ENCODE measurements around the gene MYPOP.
"Not testable (repeated sequence)": the region's sequence is repeated elsewhere in the genome, so short reads cannot be mapped to it uniquely, and the experiment has no call there.

MYPOP gene

DNA sequence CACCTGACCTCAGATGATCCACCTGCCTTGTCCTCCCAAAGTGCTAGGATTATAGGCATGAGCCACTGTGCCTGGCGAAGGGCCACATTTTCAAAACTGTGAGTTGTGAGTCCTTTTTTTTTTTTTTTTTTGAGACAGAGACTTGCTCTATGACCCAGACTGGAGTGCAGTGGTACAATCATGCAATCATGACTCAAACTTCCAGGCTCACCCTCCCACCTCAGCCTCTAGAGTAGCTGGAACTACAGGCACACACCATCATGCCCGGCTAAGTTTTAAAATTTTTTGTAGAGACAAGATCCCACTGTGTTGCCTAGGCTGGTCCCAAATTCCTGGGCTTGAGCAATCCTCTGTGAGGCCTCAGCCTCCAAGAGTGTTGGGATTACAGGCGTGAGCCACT is 3.8 kb upstream of the MYPOP start:
- DNase-seq = no peak

DNA sequence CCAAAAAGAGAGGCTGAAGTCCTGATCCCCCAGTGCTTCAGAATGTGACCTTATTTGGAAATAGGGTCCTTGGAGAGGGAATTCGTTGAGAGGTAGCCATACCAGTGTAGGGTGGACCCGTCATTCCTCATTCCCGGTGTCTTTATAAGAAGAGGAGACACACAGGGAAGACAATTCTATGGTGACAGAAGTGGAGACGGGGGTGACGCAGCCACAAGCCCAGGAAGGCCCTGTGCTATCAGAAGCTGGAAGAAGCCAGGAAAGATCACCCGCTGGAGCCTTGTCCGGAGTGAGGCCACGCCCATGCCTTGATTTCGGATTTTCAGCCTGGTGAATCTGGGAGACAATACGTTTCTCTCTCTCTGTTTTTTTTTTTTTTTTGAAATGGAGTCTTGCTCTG is 2.6 kb upstream of the MYPOP start:
- no peak for DNase-seq

DNA sequence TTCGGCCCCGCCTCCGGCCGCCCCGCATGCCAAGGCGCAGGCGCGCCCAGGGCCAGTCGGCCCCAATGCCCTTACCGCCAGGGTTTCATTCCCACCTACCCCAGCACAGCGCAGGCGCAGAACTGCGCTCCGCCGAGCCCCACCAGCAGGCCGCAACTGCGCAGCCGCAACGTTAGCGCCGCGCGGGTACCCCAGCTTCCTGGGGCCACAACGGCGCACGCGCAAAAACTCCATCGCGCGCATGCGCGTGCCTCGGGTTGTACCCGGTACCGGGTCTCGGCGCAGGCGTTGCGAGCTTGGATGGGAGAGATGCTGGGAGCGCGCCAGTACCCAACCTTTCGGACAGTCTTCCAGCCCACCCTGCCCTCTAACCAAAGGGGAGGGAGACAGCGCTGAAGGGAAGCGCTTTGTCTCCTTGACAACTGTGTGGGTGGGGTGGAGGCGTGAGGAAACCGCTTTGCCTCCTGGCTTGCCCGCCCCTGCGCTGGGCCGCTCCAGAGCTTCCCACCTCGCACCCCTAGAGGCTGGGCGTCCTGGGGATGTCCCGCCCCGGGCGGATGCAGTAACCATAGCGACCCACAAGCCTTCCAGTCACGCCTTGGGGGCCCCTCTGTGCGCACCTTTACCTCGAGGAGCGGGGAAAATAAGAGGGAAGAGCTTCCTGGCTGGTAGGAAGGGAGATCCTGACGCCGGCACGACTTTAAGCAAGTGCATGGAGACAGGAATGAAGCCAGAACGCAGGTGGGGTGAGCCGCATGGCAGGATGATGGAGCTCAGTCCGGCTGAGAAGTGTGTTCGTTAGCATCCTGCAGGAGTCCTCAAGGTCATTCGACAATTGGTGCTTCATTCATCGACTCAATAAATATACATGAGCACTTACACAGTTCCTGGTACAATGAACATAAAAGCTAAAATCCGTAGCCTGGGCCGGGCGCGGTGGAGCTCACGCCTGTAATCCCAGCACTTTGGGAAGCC is 525 bp upstream of the MYPOP start:
- DNase-seq = peak; percentile 97

- DNase-seq = peak; percentile 11
Measured at GRCh38 chr19:45901432-45901911, 941 bp downstream of the MYPOP start.

GRCh38 chr19:45900738-45901431 is 1.5 kb downstream of the MYPOP start:
- DNase-seq = no peak

DNA sequence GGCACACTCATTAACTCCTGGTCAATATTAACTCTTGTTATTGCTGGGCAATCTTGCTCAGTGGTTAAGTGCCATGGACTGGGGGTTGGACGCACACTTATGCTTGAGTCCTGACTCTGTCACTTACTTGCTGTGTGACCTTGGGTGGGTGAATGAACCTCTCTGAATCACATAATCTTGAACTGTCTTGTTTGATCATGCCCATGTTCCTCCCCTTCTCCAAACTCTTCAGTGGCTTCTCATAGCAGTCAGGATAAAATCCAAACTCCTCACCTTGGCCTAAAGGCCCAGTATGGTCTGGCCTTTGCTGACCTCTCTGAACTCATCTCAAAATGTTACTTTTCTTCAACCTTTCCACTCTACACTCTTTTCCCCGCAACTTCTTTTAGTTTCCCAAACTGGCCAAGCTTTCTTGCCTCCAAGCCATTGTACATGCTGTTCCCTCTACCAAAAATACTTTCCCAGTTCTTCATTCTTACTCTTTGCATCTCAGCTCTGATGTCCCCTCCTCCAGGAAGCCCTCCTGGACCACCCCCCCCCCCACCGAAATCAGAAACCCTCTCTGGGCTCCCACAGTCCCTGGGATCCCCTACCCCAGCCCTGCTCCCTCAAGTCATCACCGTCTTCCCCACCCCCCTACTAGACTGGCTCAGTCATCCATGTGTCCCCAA is 2.4 kb downstream of the MYPOP start:
- no peak for DNase-seq

DNA sequence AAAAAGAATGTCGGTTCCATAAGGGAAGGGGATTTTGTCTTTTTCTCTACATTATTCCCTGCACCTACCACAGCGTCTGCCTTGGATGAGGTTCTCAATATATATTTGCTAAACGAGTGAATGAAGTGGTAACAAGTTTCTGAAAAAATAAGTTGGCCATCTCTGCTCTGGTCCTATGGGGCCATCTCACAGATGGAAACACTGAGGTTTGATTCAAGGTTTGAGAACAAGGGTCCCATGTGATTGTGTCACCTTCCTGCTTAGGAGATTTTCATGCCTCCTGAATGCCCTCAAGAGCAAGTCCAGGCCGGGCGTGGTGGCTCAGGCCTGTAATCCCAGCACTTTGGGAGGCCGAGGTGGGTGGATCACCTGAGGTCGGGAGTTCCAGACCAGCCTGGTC is 3.2 kb downstream of the MYPOP start:
- no peak for DNase-seq

- DNase-seq = no peak
Measured at GRCh38 chr19:45897261-45897812, 5.1 kb downstream of the MYPOP start.

GRCh38 chr19:45895983-45896599 is 6.3 kb downstream of the MYPOP start:
- DNase-seq = not testable (repeated sequence)

- DNase-seq = no peak
Measured at GRCh38 chr19:45895519-45895972, 6.9 kb downstream of the MYPOP start.

DNA sequence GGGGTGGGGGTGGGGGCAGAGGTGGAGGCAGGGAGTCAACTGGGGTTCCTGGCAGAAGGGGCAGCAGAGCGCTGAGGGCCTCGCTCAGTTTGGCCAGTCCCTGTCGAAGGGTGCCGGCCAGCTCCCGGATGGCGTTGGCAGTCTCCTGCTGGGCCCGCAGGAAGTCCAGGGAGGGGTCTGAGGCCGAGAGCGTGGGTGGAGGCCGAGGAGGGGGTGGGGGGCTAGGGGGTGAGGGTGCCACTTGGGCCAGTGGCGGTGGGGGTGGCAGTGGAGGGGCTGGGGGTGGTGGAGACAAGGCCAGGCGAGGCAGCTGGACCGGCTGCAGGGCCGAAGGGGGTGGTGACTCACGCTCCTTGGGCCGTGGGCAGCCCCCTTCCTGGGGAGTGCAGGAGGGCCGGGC is 11.5 kb downstream of the MYPOP start:
- no peak for DNase-seq

GRCh38 chr19:45889210-45889885 is 13.1 kb downstream of the MYPOP start:
- DNase-seq = no peak

DNA sequence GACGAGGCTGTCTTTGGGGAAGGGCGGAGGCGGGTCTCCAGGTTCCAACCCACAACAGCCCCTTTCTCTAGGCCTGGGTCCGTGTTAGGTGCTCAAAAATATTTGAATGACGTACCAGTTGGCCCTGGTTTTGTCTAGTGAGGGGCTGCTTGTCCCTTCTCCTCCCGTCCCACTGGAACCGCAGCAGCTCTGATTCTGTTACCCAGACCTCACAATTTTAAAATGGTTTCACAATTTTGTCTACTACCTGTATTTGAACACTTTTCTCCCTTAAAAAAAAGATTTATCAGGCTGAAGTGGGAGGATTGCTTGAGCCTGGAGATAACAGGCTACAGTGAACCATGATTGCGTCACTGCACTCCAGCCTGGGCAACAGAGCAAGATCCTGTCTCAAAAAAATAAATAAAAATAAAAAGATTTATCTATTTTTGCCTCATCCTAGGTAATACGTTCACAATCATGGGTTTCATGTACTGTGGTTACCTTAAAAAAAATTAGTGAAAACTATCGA is 15.2 kb downstream of the MYPOP start:
- no peak for DNase-seq

- DNase-seq = peak; percentile 87
Measured at GRCh38 chr19:45886427-45887199, 15.8 kb downstream of the MYPOP start.

DNA sequence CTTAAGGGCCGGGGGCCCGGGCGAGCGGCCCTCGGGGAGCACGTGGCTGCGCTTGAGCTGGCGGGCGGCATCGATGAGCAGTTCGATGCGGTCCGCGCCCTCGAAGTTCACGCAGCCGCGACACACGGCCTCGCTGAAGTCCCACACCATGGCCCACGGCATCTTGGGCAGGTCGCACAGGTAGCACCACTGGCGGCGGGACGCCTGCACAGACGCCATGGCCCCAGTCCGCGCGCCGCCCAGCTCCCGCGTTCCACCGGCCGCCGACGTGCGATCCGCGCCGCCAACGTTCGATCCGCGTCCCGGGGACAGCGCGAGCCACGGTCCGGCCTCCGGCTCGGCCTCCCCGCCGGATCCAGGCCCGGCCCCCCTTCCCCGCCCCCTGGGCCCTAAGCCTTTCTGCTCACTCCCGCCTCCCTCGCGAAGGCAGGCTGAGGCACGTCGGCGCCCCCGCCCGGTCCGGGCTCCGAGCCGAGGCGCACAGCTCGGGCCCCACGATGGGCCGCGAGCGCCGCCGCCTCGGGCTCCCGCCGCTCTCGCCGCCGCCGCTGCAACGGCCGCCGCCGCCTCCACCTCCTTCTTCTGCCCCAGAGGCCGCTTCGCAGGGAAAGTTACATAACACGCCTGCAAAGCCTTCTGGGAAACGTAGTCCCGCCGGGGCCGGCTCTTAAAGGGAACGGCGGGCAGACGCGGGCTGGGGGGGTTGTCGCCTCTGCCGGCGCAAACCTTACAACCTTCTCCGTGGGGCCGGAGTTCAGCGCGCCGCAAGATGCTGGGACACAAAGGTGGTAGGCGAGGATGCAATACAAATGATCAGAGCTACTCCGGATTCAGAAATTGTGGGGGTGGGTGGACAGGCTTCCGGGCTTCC is 16.6 kb downstream of the MYPOP start, which contains the start of gene IRF2BP1:
IRF2BP1 (minus strand) TSS at position 586 of the 871 bp plus-strand sequence; CDS start at position 219, 367 bp downstream.
- peak; percentile 88 for DNase-seq

GRCh38 chr19:45884682-45885555 is 17.5 kb downstream of the MYPOP start:
- no peak for DNase-seq

DNA sequence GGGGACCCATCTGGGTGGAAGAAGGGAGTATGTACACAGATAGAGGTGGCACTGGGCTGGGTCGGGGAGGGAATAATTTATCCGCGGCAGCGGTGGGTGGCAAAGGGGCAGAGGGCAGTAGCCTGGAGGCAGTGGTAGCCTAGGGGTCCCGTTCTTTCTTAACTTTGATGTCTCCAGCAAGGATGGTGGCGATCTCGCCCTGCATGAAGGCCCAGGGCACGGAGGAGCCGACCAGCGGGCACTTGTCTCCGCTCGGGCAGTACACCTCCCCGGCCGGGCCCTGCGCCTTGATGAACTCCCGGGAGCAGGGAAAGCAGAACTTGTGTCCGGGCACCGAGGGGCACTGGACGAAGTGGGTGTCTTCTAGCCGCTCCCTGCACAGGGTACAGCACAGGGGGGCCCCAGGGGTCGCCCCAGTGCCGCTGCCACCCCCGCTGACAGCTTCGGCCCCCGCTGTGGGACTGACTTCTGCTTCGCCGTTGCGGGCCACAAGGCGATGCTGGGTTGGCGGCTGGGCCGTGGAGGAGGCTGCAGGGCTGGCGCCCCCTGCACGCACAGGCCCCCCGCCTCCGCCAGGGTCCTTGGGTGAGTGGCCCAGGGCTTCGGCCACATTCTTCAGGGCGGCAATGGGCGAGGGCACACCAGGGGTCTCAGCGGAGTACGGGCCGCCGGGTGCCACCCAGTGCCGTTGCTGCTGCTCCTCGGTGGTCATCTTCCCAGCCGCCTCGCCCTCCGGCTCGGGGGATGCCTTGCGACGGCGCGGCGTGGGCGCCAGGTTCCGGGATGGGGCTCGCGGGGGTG is 18.3 kb downstream of the MYPOP start:
- DNase-seq = no peak

- no peak for DNase-seq
Measured at GRCh38 chr19:45883586-45883880, 18.9 kb downstream of the MYPOP start.

Data from stimulated activated naive CD4-positive, alpha-beta T cell treated with Interleukin-2 at 50 U/mL for 16 hours (primary cell).